KG1 (cell line): ENCODE data around the gene SMIM35.

ENCODE experiments used
- DNase-seq: peaks from one replicate; lab custom pipeline; 2025; lab: John Stamatoyannopoulos, UW

The SMIM35 gene

GRCh38 chr11:118086913-118087768 is at the start of gene SMIM35:
Gene SMIM35, minus strand, starts transcription at chr11:118086963. Its CDS starts 206 bp downstream, at chr11:118086757.
- DNase-seq = no peak

DNA sequence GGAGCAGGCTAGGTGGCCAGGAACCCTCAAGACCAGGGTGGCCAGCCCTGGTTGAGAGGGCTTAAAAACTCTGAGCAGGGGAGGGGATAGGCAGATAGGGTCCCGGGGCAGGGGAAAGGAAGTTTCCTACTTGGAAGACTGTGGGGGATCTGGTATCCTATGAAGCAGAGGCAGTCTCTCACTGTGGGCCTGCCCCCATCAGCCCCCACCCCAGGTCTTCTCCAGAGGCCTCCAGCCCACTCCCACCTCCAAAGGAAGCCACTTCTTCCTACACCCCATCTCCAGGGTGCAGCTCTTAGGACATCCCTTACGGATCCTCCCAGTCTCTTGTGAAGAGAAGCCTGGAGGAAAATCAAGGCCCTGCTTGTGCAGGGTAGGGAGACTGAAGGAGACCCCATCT is 49.6 kb upstream of the SMIM35 start:
- no peak for DNase-seq

- DNase-seq = no peak
Measured at GRCh38 chr11:118135796-118136165, 49.0 kb upstream of the SMIM35 start.

GRCh38 chr11:118135051-118135795 is 48.5 kb upstream of the SMIM35 start:
- no peak for DNase-seq

- DNase-seq = no peak
Measured at GRCh38 chr11:118133816-118134215, 47.1 kb upstream of the SMIM35 start.

GRCh38 chr11:118132385-118133151 is 45.8 kb upstream of the SMIM35 start:
- no peak for DNase-seq

GRCh38 chr11:118129471-118130172 is 42.9 kb upstream of the SMIM35 start:
- no peak for DNase-seq

DNA sequence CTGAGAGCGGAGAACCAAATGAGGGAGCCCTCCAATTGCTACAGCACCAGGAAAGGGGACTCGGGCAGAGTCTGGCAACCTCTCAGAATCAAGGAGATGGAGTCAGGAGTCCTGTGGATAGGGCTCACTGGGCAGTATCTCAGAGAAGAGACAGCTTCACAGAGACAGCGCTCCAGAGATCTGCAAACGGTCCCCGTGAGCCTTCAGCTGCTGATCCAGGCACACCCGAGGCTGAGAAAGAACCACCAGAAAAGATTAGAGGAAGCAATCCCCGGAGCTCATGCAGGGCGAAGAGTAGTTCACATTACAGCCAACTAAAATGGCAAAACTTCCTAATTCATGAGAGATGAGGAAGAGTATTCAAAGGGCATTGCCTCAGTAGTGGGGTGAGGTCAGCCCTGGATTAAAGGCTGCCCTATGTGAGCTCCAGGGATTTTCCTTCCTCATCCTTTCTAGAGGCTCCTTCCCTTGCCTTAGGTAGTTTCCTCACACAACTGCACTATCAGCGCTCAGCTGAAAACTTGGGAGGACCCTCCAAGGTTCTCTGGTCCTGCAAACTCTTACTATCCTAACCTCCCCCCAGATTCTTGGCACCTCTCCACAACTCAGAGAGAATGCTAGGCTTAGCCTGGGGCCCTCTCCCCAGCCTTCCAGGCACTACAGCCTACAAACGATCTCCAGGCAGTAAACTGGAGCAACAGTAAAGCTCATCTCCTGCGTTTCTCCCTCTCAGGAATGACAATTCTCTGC is 42.1 kb upstream of the SMIM35 start:
- no peak for DNase-seq

- no peak for DNase-seq
Measured at GRCh38 chr11:118128310-118128709, 41.5 kb upstream of the SMIM35 start.

DNA sequence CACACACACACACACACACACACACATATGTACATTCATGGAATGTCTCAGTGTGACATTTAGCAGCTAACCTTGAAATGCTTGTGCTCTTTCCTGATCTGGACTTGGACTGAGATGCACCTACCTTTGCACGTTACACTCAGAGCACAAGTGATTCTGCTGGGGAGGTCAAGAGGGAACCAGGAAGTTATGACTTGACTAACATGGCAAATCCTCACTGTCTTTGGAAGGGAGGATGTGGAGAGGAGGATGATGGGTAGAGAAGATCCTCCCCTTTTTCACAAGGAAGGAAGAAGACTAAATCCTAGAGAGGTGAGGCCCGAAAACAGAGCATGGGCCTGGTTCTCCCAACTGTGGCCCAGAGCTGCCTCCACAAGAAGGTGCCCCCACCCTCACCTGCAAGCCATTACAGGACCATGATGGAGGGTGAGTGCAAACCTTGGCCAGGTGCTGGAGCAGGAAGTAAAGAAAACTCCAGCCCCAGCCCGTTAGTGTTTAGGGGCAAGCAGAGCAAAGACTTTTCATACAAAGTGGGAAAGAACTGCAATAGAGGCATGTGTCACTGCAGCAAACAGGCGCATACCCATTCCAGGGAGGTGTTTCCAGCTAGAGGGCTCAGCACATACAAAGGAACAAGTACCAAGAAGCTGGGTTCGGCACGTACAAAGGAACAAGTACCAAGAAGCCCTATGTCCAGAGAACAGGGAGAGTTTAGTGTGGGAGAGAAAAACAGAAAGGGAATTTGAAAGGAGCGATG is 39.5 kb upstream of the SMIM35 start:
- DNase-seq = no peak

DNA sequence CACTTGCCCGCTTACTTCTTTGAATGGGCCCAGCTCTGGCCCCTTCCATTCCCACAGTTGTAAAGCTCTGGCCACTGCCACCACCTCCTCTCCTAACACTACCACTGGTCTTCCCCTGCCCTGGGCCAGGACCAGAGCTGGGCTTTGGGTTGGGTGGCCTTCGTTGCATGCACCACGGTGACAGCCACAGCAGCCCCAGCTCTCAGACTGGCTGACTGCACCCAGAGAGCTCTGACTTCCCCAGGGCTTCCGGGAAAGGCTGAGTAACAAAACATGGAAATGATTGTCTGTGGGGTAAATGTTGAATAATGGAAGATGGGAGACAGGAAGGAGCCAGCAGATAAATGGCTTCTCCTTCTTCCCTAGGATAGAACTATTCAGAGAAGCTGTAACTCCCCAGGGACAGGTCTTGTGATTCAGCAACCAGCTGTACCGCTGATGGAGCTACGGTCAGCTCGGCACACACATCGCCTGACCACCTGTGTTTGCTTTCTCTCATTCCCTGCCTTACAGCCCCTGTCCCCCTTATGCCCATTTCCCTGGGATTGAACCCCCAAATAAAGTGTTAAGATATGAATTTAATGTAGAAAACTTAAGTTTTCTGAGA is 38.3 kb upstream of the SMIM35 start:
- no peak for DNase-seq

DNA sequence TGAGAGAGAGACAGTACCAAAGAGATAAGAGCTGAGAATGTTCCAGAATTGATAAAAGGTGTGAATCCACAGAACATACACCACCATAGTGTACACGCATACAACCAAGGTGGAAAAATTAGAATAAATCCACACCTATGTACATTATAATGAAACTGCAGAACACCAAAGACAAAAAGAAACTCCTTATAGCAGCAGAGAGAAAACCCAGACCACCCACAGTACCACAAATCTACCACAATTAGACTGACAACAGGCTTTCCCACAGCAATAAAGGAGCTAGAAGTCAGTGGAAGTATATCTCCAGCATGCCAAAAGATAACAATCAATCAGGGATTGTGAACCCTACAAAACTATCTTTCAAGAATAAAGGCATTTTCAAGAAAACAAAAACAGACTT is 34.0 kb upstream of the SMIM35 start:
- no peak for DNase-seq

GRCh38 chr11:118117790-118118601 is 31.2 kb upstream of the SMIM35 start:
- DNase-seq = no peak

- DNase-seq = no peak
Measured at GRCh38 chr11:118115048-118115447, 28.3 kb upstream of the SMIM35 start.

GRCh38 chr11:118114266-118114665 is 27.5 kb upstream of the SMIM35 start:
- DNase-seq = no peak

GRCh38 chr11:118112711-118113430 is 26.1 kb upstream of the SMIM35 start:
- no peak for DNase-seq

- no peak for DNase-seq
Measured at GRCh38 chr11:118111744-118112035, 24.9 kb upstream of the SMIM35 start.

- no peak for DNase-seq
Measured at GRCh38 chr11:118111019-118111743, 24.4 kb upstream of the SMIM35 start.
